ENCODE data around the gene PCYT1B.
"Not testable (repeated sequence)": the region's sequence is repeated elsewhere in the genome, so short reads cannot be mapped to it uniquely, and the experiment has no call there.

The PCYT1B gene

GRCh38 chrX:24643116-24643515, 4.0 kb downstream of the PCYT1B start:
- no peak for DNase-seq

GRCh38 chrX:24629701-24630100, 17.4 kb downstream of the PCYT1B start:
- DNase-seq = no peak

GRCh38 chrX:24619647-24620046, 27.5 kb downstream of the PCYT1B start:
- DNase-seq = no peak

DNA sequence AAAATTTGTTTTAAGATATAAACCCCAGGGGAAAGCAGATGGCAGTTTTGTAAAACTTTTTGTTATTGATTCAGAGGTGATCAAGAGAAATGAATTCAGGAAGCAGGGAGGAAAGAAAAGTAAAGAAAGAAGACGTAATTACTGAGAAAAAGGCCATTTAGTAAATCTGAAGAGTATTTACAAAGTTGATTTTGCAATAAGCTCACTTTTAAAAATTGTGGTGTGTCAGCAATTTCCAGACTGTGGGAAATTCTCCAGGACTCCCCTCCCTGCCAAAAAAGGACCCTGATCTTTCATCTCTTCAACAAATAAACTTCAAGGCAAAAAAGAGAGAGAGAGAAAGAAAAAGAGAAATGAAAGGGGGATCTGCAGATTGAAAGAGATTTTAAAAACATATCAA, 36.6 kb downstream of the PCYT1B start:
- DNase-seq = no peak

- DNase-seq = no peak
These were observed 39.5 kb downstream of the PCYT1B start for GRCh38 chrX:24607616-24608015.

- DNase-seq = not testable (repeated sequence)
These were observed 41.2 kb downstream of the PCYT1B start for GRCh38 chrX:24605941-24606340.

- no peak for DNase-seq
These were observed 44.0 kb downstream of the PCYT1B start for GRCh38 chrX:24603191-24603590.

GRCh38 chrX:24601858-24602257, 45.3 kb downstream of the PCYT1B start:
- DNase-seq = no peak

GRCh38 chrX:24594501-24594900, 52.6 kb downstream of the PCYT1B start:
- DNase-seq = no peak

DNA sequence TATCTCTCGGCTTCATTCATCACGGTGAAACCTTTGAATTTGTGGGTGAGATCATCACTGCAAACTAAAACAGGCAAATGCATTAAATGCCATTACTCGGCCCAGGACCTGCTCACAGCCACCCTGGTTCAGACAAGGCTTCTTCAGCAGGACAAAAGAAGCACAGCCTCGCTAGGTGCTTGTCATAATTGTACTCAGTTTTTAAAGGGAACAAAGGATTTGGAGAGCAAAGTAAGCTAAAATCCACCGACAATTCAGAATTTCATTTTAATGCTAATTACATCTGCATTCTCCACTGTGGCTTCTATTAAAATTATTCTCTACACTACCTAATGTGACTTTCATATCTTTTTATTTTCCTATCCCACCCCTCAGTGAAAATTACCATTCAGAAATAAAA, 57.0 kb downstream of the PCYT1B start:
- no peak for DNase-seq

GRCh38 chrX:24577091-24577490, 70.1 kb downstream of the PCYT1B start:
- DNase-seq = no peak

DNA sequence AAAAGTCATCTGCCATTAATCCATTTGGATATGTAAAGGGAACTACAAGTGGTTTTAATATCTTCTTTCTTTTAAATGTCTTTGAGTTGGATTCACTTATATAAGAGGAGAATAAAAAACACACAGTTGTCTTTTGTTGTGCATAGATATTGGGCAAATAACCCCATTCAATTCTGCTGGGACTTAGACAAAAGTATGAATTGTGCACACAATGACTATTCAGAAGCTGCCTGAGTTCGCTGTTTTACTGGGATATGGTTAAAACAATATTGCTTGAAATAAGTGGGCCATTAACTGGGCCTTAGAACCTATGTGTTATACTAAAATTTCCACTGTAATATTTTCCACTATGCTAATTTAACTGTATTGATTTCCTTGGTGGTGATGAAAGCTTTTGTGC, 71.7 kb downstream of the PCYT1B start:
- DNase-seq = no peak

DNA sequence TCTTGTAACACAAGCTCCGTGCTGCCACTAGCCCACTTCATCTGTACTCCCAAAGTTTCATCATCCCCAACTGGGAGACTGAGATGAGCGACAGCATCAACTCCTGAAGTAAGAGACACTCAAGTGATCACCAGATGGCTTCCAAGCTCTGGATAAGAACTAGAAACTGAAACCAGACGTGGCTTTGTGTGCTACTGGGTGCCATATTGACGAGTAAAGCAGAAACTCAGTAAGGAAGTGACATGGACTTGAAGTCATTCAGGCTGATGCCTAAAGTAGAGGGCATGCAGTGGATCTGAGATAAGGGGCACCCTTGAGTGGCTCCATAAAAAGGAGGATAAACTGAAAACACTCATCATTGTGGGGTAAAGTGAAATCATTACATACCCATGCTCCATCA, 72.4 kb downstream of the PCYT1B start:
- DNase-seq = no peak

- no peak for DNase-seq
These were observed 80.0 kb downstream of the PCYT1B start for GRCh38 chrX:24567169-24567568.

- no peak for DNase-seq
These were observed 80.9 kb downstream of the PCYT1B start for GRCh38 chrX:24566240-24566639.

DNA sequence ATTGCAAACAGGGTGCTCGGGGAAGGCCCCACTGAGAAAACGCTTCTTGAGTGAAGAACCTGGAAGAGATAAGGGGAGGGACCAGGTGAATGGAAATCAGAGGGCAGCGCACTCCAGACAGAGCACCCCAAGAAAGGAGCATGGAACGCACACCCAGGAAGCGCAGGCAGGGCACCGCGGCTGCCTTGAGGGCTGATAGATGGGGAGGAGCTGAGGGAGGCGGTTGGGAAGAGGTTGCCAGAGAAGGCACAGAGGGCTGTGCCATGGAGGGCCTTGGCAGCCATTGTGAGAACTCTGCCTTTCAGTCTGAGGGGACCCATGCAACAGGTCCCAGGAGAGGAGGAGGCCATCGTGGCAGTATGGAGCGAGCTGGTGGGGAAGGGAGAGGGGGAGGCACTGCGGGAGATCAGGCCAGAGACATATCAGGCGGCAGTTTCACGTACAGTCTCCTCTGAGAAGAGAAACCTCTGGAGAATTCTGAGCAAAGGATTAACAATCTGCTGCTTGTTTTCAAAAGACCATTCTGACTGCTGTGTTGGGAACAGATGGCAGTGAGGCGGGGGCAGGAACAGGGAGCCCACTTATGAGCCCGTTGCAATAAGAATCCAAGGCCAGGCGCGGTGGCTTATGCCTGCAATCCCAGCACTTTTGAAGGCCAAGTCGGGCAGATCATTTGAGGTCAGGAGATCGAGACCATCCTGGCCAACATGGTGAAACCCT, 83.7 kb downstream of the PCYT1B start:
- no peak for DNase-seq

GRCh38 chrX:24561121-24561520, 86.0 kb downstream of the PCYT1B start:
- DNase-seq = no peak

- DNase-seq = no peak
These were observed 94.1 kb downstream of the PCYT1B start for GRCh38 chrX:24553011-24553410.

GRCh38 chrX:24550166-24550565, 97.0 kb downstream of the PCYT1B start:
- DNase-seq = no peak

DNA sequence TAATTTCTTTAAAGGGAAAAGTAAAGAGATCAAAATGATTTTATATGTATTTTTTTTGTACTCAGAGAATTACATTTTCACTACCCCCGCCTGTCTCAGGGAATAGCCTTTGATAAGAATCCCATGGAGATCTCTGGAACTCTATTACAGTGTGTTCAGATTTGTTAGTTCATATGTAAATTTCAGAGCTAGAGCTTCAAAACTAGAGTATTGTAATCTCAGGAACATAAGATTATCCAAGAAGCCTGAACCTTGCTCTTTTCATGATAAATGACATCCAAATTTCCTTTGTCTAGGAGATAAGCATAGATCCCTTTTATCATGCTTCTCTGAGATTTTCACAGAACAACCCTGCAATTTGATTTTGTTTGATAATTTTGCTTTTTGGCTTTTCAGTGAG, 99.2 kb downstream of the PCYT1B start:
- DNase-seq = no peak

DNA sequence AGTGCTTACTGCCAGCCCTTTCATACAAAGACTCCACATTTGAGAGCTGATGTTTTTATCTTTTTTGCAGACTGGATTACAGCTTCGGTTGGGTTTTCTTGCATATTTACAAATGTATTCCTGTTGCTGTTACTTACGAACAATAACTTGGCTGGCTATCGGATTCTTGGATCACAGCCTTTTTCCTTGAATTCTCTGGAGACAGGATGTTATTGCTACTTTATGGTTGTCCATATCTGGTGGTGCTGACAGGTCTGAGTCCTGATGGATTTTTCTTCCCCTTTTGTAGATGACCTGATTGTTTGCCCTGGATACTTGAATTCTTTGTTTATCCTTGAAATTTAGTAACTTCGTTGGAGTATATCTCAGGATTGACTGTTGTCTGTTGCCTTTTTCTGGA, 104.4 kb downstream of the PCYT1B start:
- DNase-seq = no peak

GRCh38 chrX:24536551-24536950, 110.6 kb downstream of the PCYT1B start:
- DNase-seq = no peak

DNA sequence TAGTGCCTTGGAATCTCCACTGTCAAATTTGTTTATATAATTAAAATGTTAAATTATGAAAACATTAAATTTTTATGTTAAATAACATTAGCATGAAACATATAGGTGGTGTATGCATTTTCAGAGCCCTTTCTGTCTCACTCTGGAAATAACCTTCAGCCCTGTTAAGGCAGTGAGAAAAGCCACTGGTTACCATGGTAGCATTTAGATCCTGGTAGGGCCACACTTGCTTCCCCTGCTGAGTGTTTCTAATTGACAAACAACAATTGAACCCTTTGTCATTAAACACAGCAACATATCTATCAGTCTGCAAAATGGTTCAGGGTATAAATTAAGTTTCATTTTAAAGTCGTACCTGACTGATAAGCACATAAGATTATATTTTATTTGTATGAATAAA, 118.5 kb downstream of the PCYT1B start:
- DNase-seq = no peak

DNA sequence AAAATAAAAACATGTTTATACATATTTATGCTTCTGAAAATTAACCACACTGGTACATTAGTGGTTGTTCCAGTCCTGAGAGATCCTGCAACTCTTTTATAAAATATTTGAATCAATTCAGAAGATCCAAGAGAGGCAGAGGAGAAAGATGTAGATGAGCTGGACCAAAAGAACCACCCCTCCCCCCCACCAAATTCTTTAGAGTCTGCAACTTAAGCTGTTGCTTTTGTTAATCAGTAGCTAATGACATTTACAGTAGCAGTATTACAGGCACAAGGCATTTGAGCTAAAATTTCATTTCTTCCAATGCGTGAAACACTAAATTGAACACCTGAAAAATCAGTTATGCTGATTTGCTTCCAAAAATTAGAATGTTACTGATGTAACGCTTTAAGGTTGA, 120.5 kb downstream of the PCYT1B start:
- no peak for DNase-seq

DNA sequence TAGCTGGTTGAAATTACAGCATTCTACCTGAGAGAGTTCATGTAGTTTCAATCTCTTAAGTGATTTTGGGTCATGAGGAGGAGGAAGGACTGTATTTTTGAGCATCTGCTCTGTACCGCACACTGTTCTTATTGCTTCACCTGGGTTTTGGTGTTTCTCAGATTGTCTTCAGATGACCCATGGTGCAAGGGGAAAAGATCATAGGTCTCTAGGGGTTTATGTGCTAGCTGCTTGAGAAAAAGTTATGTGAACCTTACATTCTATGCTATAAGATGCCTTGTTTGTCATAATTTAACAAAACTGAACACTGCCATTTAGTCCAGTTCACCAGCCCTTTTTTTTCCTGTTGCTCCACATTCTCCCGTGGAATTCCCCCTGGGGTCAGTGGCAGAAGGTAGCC, 121.7 kb downstream of the PCYT1B start:
- no peak for DNase-seq

GRCh38 chrX:24520472-24520871, 126.7 kb downstream of the PCYT1B start:
- no peak for DNase-seq
